Stimulated activated naive CD8-positive, alpha-beta T cell treated with anti-CD3 and anti-CD28 coated beads, Interleukin-15, Interleukin-2, amounts not matched to agents 100 ng/mL and 50 ng/mL, for 24 hours (primary cell): ENCODE measurements around the gene AGTRAP.

Experiments used
- H3K27ac Mint-ChIP-seq: one replicate; pipeline ENCODE4 v1.8.0; 2021; ENCODE audit warnings: mild to moderate bottlenecking, mixed read lengths
- H3K27me3 Mint-ChIP-seq: one replicate; pipeline ENCODE4 v1.8.0; 2021; ENCODE audit warnings: mixed read lengths
- H3K36me3 Mint-ChIP-seq: one replicate; pipeline ENCODE4 v1.8.0; 2021; ENCODE audit warnings: low read depth, mixed read lengths
- H3K4me1 Mint-ChIP-seq: one replicate; pipeline ENCODE4 v1.8.0; 2021; ENCODE audit warnings: low read depth, mixed read lengths
- H3K4me3 Mint-ChIP-seq: one replicate; pipeline ENCODE4 v1.8.0; 2021; ENCODE audit warnings: mild to moderate bottlenecking, mixed read lengths
- H3K9me3 Mint-ChIP-seq: one replicate; pipeline ENCODE4 v1.8.0; 2021; ENCODE audit warnings: mixed read lengths

Gene AGTRAP

GRCh38 chr1:11701981-11702803 is 33.7 kb upstream of the AGTRAP start:
- Mint-ChIP-seq H3K4me3 (no peak overlapping the region), H3K36me3 (no peaks in the 10 kb centered on the region), H3K4me1 (peaks cover 4% of the 10 kb centered on the region), H3K9me3 (no peaks in the 10 kb centered on the region), H3K27me3 (no peaks in the 10 kb centered on the region), H3K27ac (no peak overlapping the region)

GRCh38 chr1:11703357-11704193 is 32.4 kb upstream of the AGTRAP start:
- H3K9me3 Mint-ChIP-seq: no peaks in the 10 kb centered on the region

GRCh38 chr1:11704194-11704529 is 31.8 kb upstream of the AGTRAP start:
- H3K36me3 Mint-ChIP-seq: no peaks in the 10 kb centered on the region
- no peaks in the 10 kb centered on the region for H3K9me3 Mint-ChIP-seq
- no peaks in the 10 kb centered on the region for H3K4me1 Mint-ChIP-seq
- H3K27ac Mint-ChIP-seq: no peak overlapping the region
- H3K27me3 Mint-ChIP-seq: no peaks in the 10 kb centered on the region
- H3K4me3 Mint-ChIP-seq: no peak overlapping the region

More at GRCh38 chr1:11703357-11704193, 32.4 kb upstream of the AGTRAP start:
- H3K36me3 Mint-ChIP-seq: no peaks in the 10 kb centered on the region
- H3K4me1 Mint-ChIP-seq: no peaks in the 10 kb centered on the region
- no peak overlapping the region for H3K4me3 Mint-ChIP-seq
- no peaks in the 10 kb centered on the region for H3K27me3 Mint-ChIP-seq
- H3K27ac Mint-ChIP-seq: no peak overlapping the region

- Mint-ChIP-seq H3K36me3 (no peaks in the 10 kb centered on the region), H3K4me1 (no peaks in the 10 kb centered on the region), H3K27ac (no peak overlapping the region), H3K9me3 (no peaks in the 10 kb centered on the region), H3K4me3 (no peak overlapping the region), H3K27me3 (no peaks in the 10 kb centered on the region)
These were observed 31.1 kb upstream of the AGTRAP start for GRCh38 chr1:11704691-11705475.

- Mint-ChIP-seq H3K4me3 (no peak overlapping the region), H3K9me3 (no peaks in the 10 kb centered on the region), H3K36me3 (no peaks in the 10 kb centered on the region), H3K27ac (no peak overlapping the region), H3K27me3 (no peaks in the 10 kb centered on the region), H3K4me1 (no peaks in the 10 kb centered on the region)
These were observed 30.3 kb upstream of the AGTRAP start for GRCh38 chr1:11705596-11705995.

GRCh38 chr1:11706292-11706691 is 29.6 kb upstream of the AGTRAP start:
- Mint-ChIP-seq H3K36me3 (no peaks in the 10 kb centered on the region), H3K27me3 (no peaks in the 10 kb centered on the region), H3K4me1 (no peaks in the 10 kb centered on the region), H3K4me3 (no peak overlapping the region), H3K9me3 (no peaks in the 10 kb centered on the region), H3K27ac (no peak overlapping the region)

- Mint-ChIP-seq H3K4me1 (no peaks in the 10 kb centered on the region), H3K9me3 (no peaks in the 10 kb centered on the region), H3K27me3 (no peaks in the 10 kb centered on the region), H3K27ac (no peak overlapping the region), H3K4me3 (no peak overlapping the region), H3K36me3 (no peaks in the 10 kb centered on the region)
These were observed 28.2 kb upstream of the AGTRAP start for GRCh38 chr1:11707621-11708276.

GRCh38 chr1:11708554-11709350 is 27.2 kb upstream of the AGTRAP start:
- H3K9me3 Mint-ChIP-seq: no peaks in the 10 kb centered on the region
- no peaks in the 10 kb centered on the region for H3K4me1 Mint-ChIP-seq
- H3K27me3 Mint-ChIP-seq: no peaks in the 10 kb centered on the region
- no peaks in the 10 kb centered on the region for H3K36me3 Mint-ChIP-seq
- no peak overlapping the region for H3K4me3 Mint-ChIP-seq
- H3K27ac Mint-ChIP-seq: no peak overlapping the region

- no peak overlapping the region for H3K4me3 Mint-ChIP-seq
- no peaks in the 10 kb centered on the region for H3K9me3 Mint-ChIP-seq
- H3K36me3 Mint-ChIP-seq: no peaks in the 10 kb centered on the region
- no peaks in the 10 kb centered on the region for H3K4me1 Mint-ChIP-seq
- H3K27ac Mint-ChIP-seq: no peak overlapping the region
- H3K27me3 Mint-ChIP-seq: no peaks in the 10 kb centered on the region
These were observed 24.4 kb upstream of the AGTRAP start for GRCh38 chr1:11711490-11711889.

- Mint-ChIP-seq H3K27ac (no peak overlapping the region), H3K4me1 (no peaks in the 10 kb centered on the region), H3K4me3 (no peak overlapping the region), H3K27me3 (no peaks in the 10 kb centered on the region), H3K9me3 (no peaks in the 10 kb centered on the region), H3K36me3 (no peaks in the 10 kb centered on the region)
These were observed 23.7 kb upstream of the AGTRAP start for GRCh38 chr1:11712285-11712684.

GRCh38 chr1:11713095-11713494 is 22.8 kb upstream of the AGTRAP start:
- H3K27me3 Mint-ChIP-seq: no peaks in the 10 kb centered on the region
- no peaks in the 10 kb centered on the region for H3K36me3 Mint-ChIP-seq
- H3K9me3 Mint-ChIP-seq: no peaks in the 10 kb centered on the region
- no peak overlapping the region for H3K27ac Mint-ChIP-seq
- no peaks in the 10 kb centered on the region for H3K4me1 Mint-ChIP-seq
- H3K4me3 Mint-ChIP-seq: no peak overlapping the region

- Mint-ChIP-seq H3K36me3 (no peaks in the 10 kb centered on the region), H3K4me1 (peaks cover 14% of the 10 kb centered on the region), H3K9me3 (no peaks in the 10 kb centered on the region), H3K27me3 (no peaks in the 10 kb centered on the region), H3K4me3 (no peak overlapping the region), H3K27ac (no peak overlapping the region)
These were observed 20.9 kb upstream of the AGTRAP start for GRCh38 chr1:11714831-11715575.

- Mint-ChIP-seq H3K36me3 (no peaks in the 10 kb centered on the region), H3K4me3 (peak overlapping the region; percentile 76), H3K4me1 (peaks cover 15% of the 10 kb centered on the region)
These were observed 16.5 kb upstream of the AGTRAP start for GRCh38 chr1:11719313-11720032.

More at GRCh38 chr1:11719313-11720032, 16.5 kb upstream of the AGTRAP start:
- H3K9me3 Mint-ChIP-seq: no peaks in the 10 kb centered on the region
- H3K27me3 Mint-ChIP-seq: no peaks in the 10 kb centered on the region
- H3K27ac Mint-ChIP-seq: peak overlapping the region; percentile 91
